Measurements from ENCODE around the gene JAML. TPM values are rescaled to one million over a fixed set of nuclear protein-coding genes. Genes with fewer than 3 reads are reported as not detected.

The JAML gene
- total and polyA plus RNA-seq, 2 of the 4 experiments (the other 2 are of a cell fraction) = not detected

DNA sequence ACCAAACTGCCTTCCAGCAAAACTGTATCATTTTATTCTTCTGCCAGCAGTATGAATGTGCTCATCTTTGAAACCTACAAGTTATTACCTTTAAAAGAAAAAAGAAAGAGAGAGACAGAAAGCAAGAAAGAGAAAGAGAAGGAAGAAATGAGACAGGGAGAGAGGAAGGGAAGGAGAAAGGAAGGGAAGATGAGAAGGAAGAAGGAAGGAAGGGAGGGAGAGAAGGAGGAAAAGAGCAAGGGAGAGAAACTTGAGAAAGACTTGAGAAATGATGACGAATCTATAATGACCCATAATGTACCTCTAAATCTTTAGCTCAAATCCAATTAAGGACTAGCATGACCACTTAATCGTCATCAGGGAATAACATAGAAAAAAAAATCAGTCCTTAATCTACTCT, 11.4 kb upstream of the JAML start:
- no peak overlapping the region for H3K4me3 ChIP-seq (ENCODE audit: insufficient read depth, low read depth, low read length)
- no peak overlapping the region for H2AFZ ChIP-seq (replicated peaks; ENCODE audit: low read length, poor library complexity)
- H3K36me3 ChIP-seq (ENCODE audit: control insufficient read depth, insufficient read depth, low read length) = no peaks in the 10 kb centered on the region
- H2BK120ac ChIP-seq (ENCODE audit: low read depth, low read length) = no peak overlapping the region
- H4K8ac ChIP-seq (ENCODE audit: low read depth in 2 of 2, low read length in 2 of 2) = no peak overlapping the region
- no peak overlapping the region for H3K4me2 ChIP-seq (ENCODE audit: low read depth, low read length)
- ChIA-PET POLR2A (ENCODE audit: unreplicated experiment) (no interaction called here), CTCF (interaction anchor here (0.5 kb wide), 1 partner anchor 62 kb away, joined by 3 read pairs; no protein-coding TSS in a partner anchor)
- no peak overlapping the region for H4K91ac ChIP-seq (ENCODE audit: insufficient read depth, low read depth, low read length)
- H3K9ac ChIP-seq (ENCODE audit: low read depth, low read length) = no peak overlapping the region
- in situ Hi-C loops (cut with MboI; ENCODE audit: low sequenced_read_pairs) = no loop called here
- H2BK20ac ChIP-seq (ENCODE audit: low read depth, low read length) = no peak overlapping the region
- no peak overlapping the region for H3K18ac ChIP-seq (ENCODE audit: low read depth, low read length)
- no peaks in the 10 kb centered on the region for H3K4me1 ChIP-seq (ENCODE audit: control insufficient read depth, insufficient read depth, low read length)
- H3K27ac ChIP-seq (ENCODE audit: insufficient read depth, low read length) = no peak overlapping the region
- no peaks in the 10 kb centered on the region for H4K20me1 ChIP-seq (ENCODE audit: insufficient read depth, low read length)
- H2AK9ac ChIP-seq (replicated peaks; ENCODE audit: low read depth, low read length, poor library complexity) = no peak overlapping the region
- no peak overlapping the region for H3K4ac ChIP-seq (ENCODE audit: low read depth, low read length)
- H3K27me3 ChIP-seq (ENCODE audit: control insufficient read depth, insufficient read depth, low read length) = peaks cover 1% of the 10 kb centered on the region; the same call in 1 of the 2 replicates
- no peaks in the 10 kb centered on the region for H3K9me1 ChIP-seq (ENCODE audit: insufficient read depth, low read length)
- no CpG with 5 or more reads among the region's 2 CpGs for WGBS, 2 experiments (ENCODE audit: extremely low coverage in 2 of 2, insufficient read length in 1 of 2)
- intact Hi-C loops (cut with micrococcal nuclease) = no loop called here
- TF ChIP-seq, protein P1, sequence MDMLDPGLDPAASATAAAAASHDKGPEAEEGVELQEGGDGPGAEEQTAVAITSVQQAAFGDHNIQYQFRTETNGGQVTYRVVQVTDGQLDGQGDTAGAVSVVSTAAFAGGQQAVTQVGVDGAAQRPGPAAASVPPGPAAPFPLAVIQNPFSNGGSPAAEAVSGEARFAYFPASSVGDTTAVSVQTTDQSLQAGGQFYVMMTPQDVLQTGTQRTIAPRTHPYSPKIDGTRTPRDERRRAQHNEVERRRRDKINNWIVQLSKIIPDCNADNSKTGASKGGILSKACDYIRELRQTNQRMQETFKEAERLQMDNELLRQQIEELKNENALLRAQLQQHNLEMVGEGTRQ (IDR thresholded peaks at IDR 0.05; ENCODE audit: low read depth, low read length) = no peak
- TF ChIP-seq MXI1 (IDR thresholded peaks at IDR 0.05; ENCODE audit: borderline replicate concordance, low read depth, low read length) = no peak
- no peak for DNase-seq
- BruUV-seq (replicated peaks) = no TSS peak
- H2BK5ac ChIP-seq (ENCODE audit: low read depth, low read length, poor library complexity, severe bottlenecking) = no peak overlapping the region
- no peak overlapping the region for H2AK5ac ChIP-seq (ENCODE audit: low read depth, low read length)
- dilution Hi-C loops (cut with HindIII; ENCODE audit: low sequenced_read_pairs, unreplicated experiment) = no loop called here
- H3K56ac ChIP-seq (ENCODE audit: extremely low read depth, insufficient read depth, low read length) = no peak overlapping the region
- no peak overlapping the region for H2BK15ac ChIP-seq (ENCODE audit: low read depth, low read length)
- no peak overlapping the region for H3K14ac ChIP-seq (replicated peaks; ENCODE audit: low read depth, low read length)
- no peaks in the 10 kb centered on the region for H3K79me1 ChIP-seq (ENCODE audit: low read depth in 1 of 2, low read length in 2 of 2)
- no peaks in the 10 kb centered on the region for H3K9me3 ChIP-seq (ENCODE audit: control insufficient read depth, insufficient read depth, low read length)
- ATAC-seq (ENCODE audit: low read depth) = no peak
- no peak overlapping the region for H4K5ac ChIP-seq (ENCODE audit: low read depth, low read length)
- no peak overlapping the region for H3K23ac ChIP-seq (ENCODE audit: low read depth, low read length)
